DND-41 (cell line): ENCODE data around the gene EYS.

Experiments
- ATAC-seq: fragments of 200-7000 bp; cut with Tn5 transposase; 3 replicates; pipeline ENCODE4 v1.9.1; 2021; ENCODE audit warnings: low read depth; ENCODE audit not compliant: insufficient read depth
- DNase-seq: peaks from one replicate; pipeline ENCODE4 v3.0.0-alpha.2; 2020
- H2AFZ ChIP-seq: 2 replicates; pipeline ENCODE4 v1.6.0; 2012; ENCODE audit warnings: low read depth, low read length
- H3K27ac ChIP-seq: 2 replicates; pipeline ENCODE4 v1.5.1; 2012; ENCODE audit warnings: low read length, inconsistent platforms
- H3K27me3 ChIP-seq: fragments of 200-600 bp; sonication (generic); 2 replicates; pipeline ENCODE4 v1.6.0; 2012; ENCODE audit warnings: low read length, mild to moderate bottlenecking, inconsistent platforms; ENCODE audit not compliant: insufficient read depth, poor library complexity
- H3K36me3 ChIP-seq: 2 replicates; pipeline ENCODE4 v1.5.1; 2012; ENCODE audit warnings: low read length, inconsistent platforms; ENCODE audit not compliant: insufficient read depth
- H3K4me1 ChIP-seq: 2 replicates; pipeline ENCODE4 v1.5.1; 2012; ENCODE audit warnings: mild to moderate bottlenecking, low read length; ENCODE audit not compliant: insufficient read depth
- H3K4me2 ChIP-seq: 2 replicates; pipeline ENCODE4 v1.6.0; 2012; ENCODE audit warnings: mild to moderate bottlenecking, moderate library complexity, low read length, inconsistent platforms; ENCODE audit not compliant: insufficient read depth
- H3K4me3 ChIP-seq, 2 experiments: fragments of 200-600 bp in 1 of 2; shearing (Covaris generic) in 1 of 2; 2 replicates each; pipeline ENCODE4 v1.5.1; 2012 to 2016; ENCODE audit warnings: inconsistent platforms in 2 of 2, low read length in 2 of 2, mild to moderate bottlenecking in 2 of 2, low read depth in 1 of 2, moderate library complexity in 1 of 2
- H3K79me2 ChIP-seq: 2 replicates; pipeline ENCODE4 v1.6.0; 2012; ENCODE audit warnings: low read length, inconsistent platforms; ENCODE audit not compliant: insufficient read depth
- H3K9ac ChIP-seq: 2 replicates; pipeline ENCODE4 v1.6.0; 2012; ENCODE audit warnings: low read depth, mild to moderate bottlenecking, inconsistent platforms, low read length, moderate library complexity
- H3K9me3 ChIP-seq: 2 replicates; pipeline ENCODE4 v1.5.1; 2012; ENCODE audit warnings: low read length, moderate library complexity, mild to moderate bottlenecking, inconsistent platforms; ENCODE audit not compliant: insufficient read depth, severe bottlenecking
- H4K20me1 ChIP-seq: 2 replicates; pipeline ENCODE4 v1.6.0; 2012; ENCODE audit warnings: low read length; ENCODE audit not compliant: insufficient read depth
- CTCF ChIP-seq: IDR thresholded peaks from 2 replicates; pipeline ENCODE4 v1.5.1; 2012; ENCODE audit warnings: borderline replicate concordance, low read length, moderate library complexity, mild to moderate bottlenecking; ENCODE audit not compliant: poor library complexity, severe bottlenecking; ENCODE audit errors: extremely low read depth
- EZH2 ChIP-seq: IDR thresholded peaks from 3 replicates; pipeline ENCODE4 v1.6.1; 2012; ENCODE audit warnings: borderline replicate concordance, low read depth, mild to moderate bottlenecking, moderate library complexity, low read length, inconsistent platforms; ENCODE audit not compliant: severe bottlenecking

EYS gene

GRCh38 chr6:63731930-63732329, 1975.1 kb downstream of the EYS start:
- Histone ChIP-seq H3K27me3 (no peaks in the 10 kb centered on the region), H3K9ac (no peak overlapping the region), H3K27ac (no peak overlapping the region), H3K79me2 (no peaks in the 10 kb centered on the region), H3K4me1 (no peaks in the 10 kb centered on the region), H3K36me3 (no peaks in the 10 kb centered on the region), H3K9me3 (no peaks in the 10 kb centered on the region), H2AFZ (no peak overlapping the region), H3K4me3 (no peak overlapping the region), H3K4me2 (no peak overlapping the region), H4K20me1 (no peaks in the 10 kb centered on the region)
- no peak for TF ChIP-seq CTCF
- no peak for TF ChIP-seq EZH2
- ATAC-seq (no peak), DNase-seq (no peak)

- Histone ChIP-seq H3K4me1 (no peaks in the 10 kb centered on the region), H2AFZ (no peak overlapping the region)
- no peak for TF ChIP-seq EZH2
- TF ChIP-seq CTCF, result no peak
These were observed 1976.7 kb downstream of the EYS start for GRCh38 chr6:63730311-63730710.

GRCh38 chr6:63724721-63725120, 1982.3 kb downstream of the EYS start:
- Histone ChIP-seq H3K4me1 (no peaks in the 10 kb centered on the region), H4K20me1 (no peaks in the 10 kb centered on the region; the same call in 1 of the 2 replicates), H3K27me3 (no peaks in the 10 kb centered on the region), H3K36me3 (no peaks in the 10 kb centered on the region), H3K9ac (no peak overlapping the region), H3K4me3 (no peak overlapping the region), H2AFZ (no peak overlapping the region), H3K79me2 (no peaks in the 10 kb centered on the region), H3K27ac (no peak overlapping the region), H3K9me3 (no peaks in the 10 kb centered on the region), H3K4me2 (no peak overlapping the region)
- ATAC-seq (no peak), DNase-seq (no peak)
- TF ChIP-seq CTCF, result no peak
- TF ChIP-seq EZH2, result no peak

More at GRCh38 chr6:63730311-63730710, 1976.7 kb downstream of the EYS start:
- Histone ChIP-seq H3K4me2 (no peak overlapping the region), H3K4me3 (no peak overlapping the region), H3K27ac (no peak overlapping the region), H3K27me3 (no peaks in the 10 kb centered on the region), H3K79me2 (no peaks in the 10 kb centered on the region), H3K36me3 (no peaks in the 10 kb centered on the region), H3K9me3 (no peaks in the 10 kb centered on the region), H4K20me1 (no peaks in the 10 kb centered on the region), H3K9ac (no peak overlapping the region)
- ATAC-seq (no peak), DNase-seq (no peak)

- no peak overlapping the region for H3K4me2 ChIP-seq
These were observed 1985.8 kb downstream of the EYS start for GRCh38 chr6:63721181-63721580.

More at GRCh38 chr6:63721181-63721580, 1985.8 kb downstream of the EYS start:
- DNase-seq (no peak), ATAC-seq (no peak)
- Histone ChIP-seq H3K4me3 (no peak overlapping the region), H3K27ac (no peak overlapping the region), H3K36me3 (no peaks in the 10 kb centered on the region), H3K9ac (no peak overlapping the region), H4K20me1 (no peaks in the 10 kb centered on the region; the same call in 1 of the 2 replicates), H3K27me3 (no peaks in the 10 kb centered on the region), H2AFZ (no peak overlapping the region), H3K9me3 (no peaks in the 10 kb centered on the region), H3K4me1 (no peaks in the 10 kb centered on the region), H3K79me2 (no peaks in the 10 kb centered on the region)
- TF ChIP-seq EZH2, result no peak
- no peak for TF ChIP-seq CTCF
